Sigmoid colon (tissue), 7 donors: ENCODE data around the gene ACE. TPM values are rescaled to one million over a fixed set of nuclear protein-coding genes. Genes with fewer than 3 reads are reported as not detected.

Experiments
- DNase-seq: peaks from one replicate; pipeline ENCODE4 v3.0.0-alpha.2; 2019
- H3K27ac ChIP-seq, 4 donors: fragments of 200-600 bp; sonication (generic); one replicate each; pipeline ENCODE4 v1.5.1; 2016 to 2019; ENCODE audit warnings: mild to moderate bottlenecking in 1 of 4
- H3K27me3 ChIP-seq, 3 donors: fragments of 200-600 bp; sonication (generic); one replicate each; pipeline ENCODE4 v1.5.1; 2019; ENCODE audit warnings: mild to moderate bottlenecking in 1 of 3
- H3K36me3 ChIP-seq, 4 donors: fragments of 200-600 bp; sonication (generic); one replicate each; pipeline ENCODE4 v1.5.1; 2016 to 2019
- H3K4me1 ChIP-seq, 4 donors: fragments of 200-600 bp; sonication (generic); one replicate each; pipeline ENCODE4 v1.5.1; 2017 to 2019
- H3K4me3 ChIP-seq, 4 donors: fragments of 200-600 bp; sonication (generic); one replicate each; pipeline ENCODE4 v1.5.1; 2017 to 2019; ENCODE audit warnings: mild to moderate bottlenecking in 2 of 4, moderate library complexity in 1 of 4
- H3K9me3 ChIP-seq, 4 donors: fragments of 200-600 bp in 3 of 4; sonication (generic) in 3 of 4; one replicate each; pipeline versions ENCODE4 v1.5.1 to v1.6.1; 2013 to 2019
- EP300 ChIP-seq, 4 donors: sonication (generic); formaldehyde crosslinking; IDR thresholded peaks; one replicate each; pipeline ENCODE4 v1.6.1; 2017; ENCODE audit warnings: antibody characterized with exemption in 4 of 4
- POLR2A ChIP-seq, 2 donors: fragments of 450-650 bp; IDR thresholded peaks; one replicate each; pipeline ENCODE4 v1.6.1; 2016; ENCODE audit warnings: antibody characterized with exemption in 2 of 2, mild to moderate bottlenecking in 2 of 2, moderate library complexity in 2 of 2
- POLR2AphosphoS5 ChIP-seq, 4 donors: sonication (generic); formaldehyde crosslinking; IDR thresholded peaks; one replicate each; pipeline ENCODE4 v1.6.1; 2017; ENCODE audit warnings: antibody characterized with exemption in 4 of 4
- WGBS, 2 donors: extraction: QIAGEN DNeasy Blood & Tissue Kit; methylation state at CpG; one replicate each; pipeline ENCODE4 v1.1.7; 2013; 5-methylcytosine and 5-hydroxymethylcytosine counted together
- intact Hi-C: fragments of 100-400 bp; cut with DNase I; formaldehyde crosslinking; loops from one replicate; pipeline ENCODE4 v1.15.1; 2023
- polyA plus RNA-seq, 3 donors: library from polyadenylated mRNA; stranded (reverse); fragments of 200-250 nt; gene quantifications; one replicate each; pipeline ENCODE4 v1.2.3, GENCODE V29; 2013
- total RNA-seq, 4 donors: library from RNA; depleted of rRNA; stranded (reverse); fragments of >200 nt; gene quantifications; one replicate each; pipeline ENCODE4 v1.1.0, GENCODE V29; 2016
- TF ChIP-seq, protein P1 (sequence below), 4 experiments: fragments of 450-650 bp in 3 of 4; fragments of 200-600 bp in 1 of 4; IDR thresholded peaks; one replicate each; pipeline ENCODE4 v1.5.1; 2016 to 2019; ENCODE audit warnings: antibody characterized with exemption in 4 of 4, mild to moderate bottlenecking in 3 of 4, moderate library complexity in 2 of 4
- donor health status: healthy with polysubstance abuse.
- donor health status: Bipolar disorder and iron deficiency.
- donor health status: healthy.

ACE gene
- total and polyA plus RNA-seq, 7 donors = 1.4 to 24.9 (median 2.5) TPM

- TF ChIP-seq, protein P1, sequence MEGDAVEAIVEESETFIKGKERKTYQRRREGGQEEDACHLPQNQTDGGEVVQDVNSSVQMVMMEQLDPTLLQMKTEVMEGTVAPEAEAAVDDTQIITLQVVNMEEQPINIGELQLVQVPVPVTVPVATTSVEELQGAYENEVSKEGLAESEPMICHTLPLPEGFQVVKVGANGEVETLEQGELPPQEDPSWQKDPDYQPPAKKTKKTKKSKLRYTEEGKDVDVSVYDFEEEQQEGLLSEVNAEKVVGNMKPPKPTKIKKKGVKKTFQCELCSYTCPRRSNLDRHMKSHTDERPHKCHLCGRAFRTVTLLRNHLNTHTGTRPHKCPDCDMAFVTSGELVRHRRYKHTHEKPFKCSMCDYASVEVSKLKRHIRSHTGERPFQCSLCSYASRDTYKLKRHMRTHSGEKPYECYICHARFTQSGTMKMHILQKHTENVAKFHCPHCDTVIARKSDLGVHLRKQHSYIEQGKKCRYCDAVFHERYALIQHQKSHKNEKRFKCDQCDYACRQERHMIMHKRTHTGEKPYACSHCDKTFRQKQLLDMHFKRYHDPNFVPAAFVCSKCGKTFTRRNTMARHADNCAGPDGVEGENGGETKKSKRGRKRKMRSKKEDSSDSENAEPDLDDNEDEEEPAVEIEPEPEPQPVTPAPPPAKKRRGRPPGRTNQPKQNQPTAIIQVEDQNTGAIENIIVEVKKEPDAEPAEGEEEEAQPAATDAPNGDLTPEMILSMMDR (IDR thresholded peaks at IDR 0.05) = no peak
- TF ChIP-seq POLR2A (IDR thresholded peaks at IDR 0.05) (no peak), EP300 (IDR thresholded peaks at IDR 0.05) (no peak), POLR2AphosphoS5 (IDR thresholded peaks at IDR 0.05) (no peak)
- no peak for DNase-seq
- H3K4me1 ChIP-seq = peaks cover 0 to 25% (median 21%) of the 10 kb centered on the region in 4 donors
- no peak overlapping the region for H3K4me3 ChIP-seq
- no peaks in the 10 kb centered on the region for H3K9me3 ChIP-seq
- 8 to 49% methylated on average over 3 of the region's 3 CpGs for WGBS, 2 donors
- H3K36me3 ChIP-seq = no peaks in the 10 kb centered on the region
- H3K27me3 ChIP-seq = peaks cover 17 to 36% (median 30%) of the 10 kb centered on the region in 3 donors
- intact Hi-C loops = no loop called here
- H3K27ac ChIP-seq = no peak overlapping the region
These were observed 2.7 kb upstream of the ACE start for GRCh38 chr17:63474174-63474573.

GRCh38 chr17:63474586-63475460 is 2.0 kb upstream of the ACE start:
- DNase-seq = no peak

DNA sequence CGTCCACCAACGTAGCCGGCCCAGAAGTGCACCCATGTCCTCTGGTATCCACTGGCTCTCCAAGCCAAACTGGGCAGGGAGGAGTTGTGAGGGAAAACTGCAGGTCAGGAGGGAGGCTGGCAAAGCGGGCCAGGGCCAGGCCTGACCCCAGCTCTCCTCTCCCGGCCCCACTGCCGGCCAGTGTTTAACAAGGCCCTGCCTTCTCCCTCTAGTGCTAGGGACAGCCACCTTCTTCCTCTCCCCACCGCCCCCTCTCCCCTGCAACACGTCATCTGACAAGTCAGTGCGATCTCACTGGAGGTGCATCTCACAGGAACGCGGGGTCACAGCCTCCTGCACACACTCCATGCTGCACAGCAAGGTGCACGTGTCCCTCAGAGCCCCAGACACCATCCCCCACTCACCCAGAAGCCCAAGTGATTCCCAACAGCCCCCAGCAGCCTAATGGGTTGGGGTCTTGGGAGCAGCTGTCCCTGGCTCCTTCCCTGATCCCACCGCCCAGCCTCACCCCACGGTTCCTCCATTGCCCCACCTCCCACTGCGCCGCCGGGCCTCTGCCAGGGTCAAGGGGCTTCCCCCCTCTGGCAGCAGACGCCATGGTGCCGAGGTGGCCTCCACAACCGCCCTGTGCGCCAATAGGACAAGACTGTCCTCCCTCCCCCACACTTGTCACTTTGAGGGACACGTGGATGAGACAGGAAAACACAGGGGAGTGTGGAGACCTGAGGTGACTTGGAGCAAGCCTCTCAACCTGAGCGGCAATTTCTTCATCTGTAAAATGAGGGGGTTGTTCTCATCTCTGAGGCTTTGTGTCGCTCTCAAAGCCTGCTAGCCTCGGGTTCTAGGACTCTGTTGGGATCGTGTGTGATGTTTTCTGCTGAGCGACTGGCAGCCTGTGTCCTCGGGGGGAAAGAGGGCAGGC is 1.1 kb upstream of the ACE start:
- DNase-seq = no peak
- WGBS, 2 donors = 65 to 67% methylated on average over 28 of the region's 28 CpGs
- H3K4me3 ChIP-seq = peak overlapping the region in 2 of 4 donors; percentile 56 to 59
- H3K27me3 ChIP-seq = peaks cover 17 to 52% (median 36%) of the 10 kb centered on the region in 3 donors
- intact Hi-C loops = loop anchor here (5.0 kb wide), 1 partner anchor 48 kb away; no protein-coding TSS in a partner anchor
- H3K9me3 ChIP-seq = no peaks in the 10 kb centered on the region
- TF ChIP-seq, protein P1 (IDR thresholded peaks at IDR 0.05) = no peak
- no peak for TF ChIP-seq EP300 (IDR thresholded peaks at IDR 0.05)
- no peak for TF ChIP-seq POLR2AphosphoS5 (IDR thresholded peaks at IDR 0.05)
- TF ChIP-seq POLR2A (IDR thresholded peaks at IDR 0.05) = no peak
- H3K4me1 ChIP-seq = peaks cover 0 to 25% (median 21%) of the 10 kb centered on the region in 4 donors
- peak overlapping the region in 1 of 4 donors; percentile 22 for H3K27ac ChIP-seq
- no peaks in the 10 kb centered on the region for H3K36me3 ChIP-seq

More at GRCh38 chr17:63474586-63475460, 2.0 kb upstream of the ACE start:
- TF ChIP-seq POLR2AphosphoS5 (IDR thresholded peaks at IDR 0.05) = no peak
- no peak for TF ChIP-seq POLR2A (IDR thresholded peaks at IDR 0.05)
- TF ChIP-seq, protein P1 (IDR thresholded peaks at IDR 0.05) = no peak
- TF ChIP-seq EP300 (IDR thresholded peaks at IDR 0.05) = no peak
- 54 to 72% methylated on average over 10 of the region's 10 CpGs for WGBS, 2 donors
- Histone ChIP-seq H3K27ac (peak overlapping the region in 1 of 4 donors; percentile 14), H3K4me3 (no peak overlapping the region), H3K36me3 (no peaks in the 10 kb centered on the region), H3K9me3 (no peaks in the 10 kb centered on the region), H3K27me3 (peaks cover 17 to 43% (median 36%) of the 10 kb centered on the region in 3 donors), H3K4me1 (peaks cover 0 to 25% (median 21%) of the 10 kb centered on the region in 4 donors)
- intact Hi-C loops = loop anchor here (5.0 kb wide), 1 partner anchor 48 kb away; no protein-coding TSS in a partner anchor

DNA sequence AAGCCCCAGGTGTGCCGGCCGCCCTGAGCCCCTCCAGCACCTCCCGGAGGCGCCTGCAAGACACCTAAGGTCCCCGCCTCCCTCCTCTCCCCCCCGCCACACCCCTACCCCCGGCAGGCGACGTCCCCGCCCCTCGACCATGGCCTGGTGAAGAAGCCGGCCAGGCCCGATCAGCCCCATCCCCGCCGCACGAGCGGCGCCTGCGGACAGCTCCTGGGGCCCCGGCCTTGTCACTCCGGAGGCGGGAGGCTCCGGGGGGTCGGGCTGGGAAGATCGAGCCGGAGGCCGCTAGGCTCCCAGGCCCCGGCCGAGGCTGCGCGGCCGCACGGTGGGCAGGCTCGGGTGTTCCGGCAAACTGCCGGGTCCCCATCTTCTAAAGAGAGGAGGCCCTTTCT is 405 bp upstream of the ACE start:
- peaks cover 0 to 25% (median 21%) of the 10 kb centered on the region in 4 donors for H3K4me1 ChIP-seq
- whole genome bisulfite sequencing, 2 donors = 1% methylated on average over 36 of the region's 36 CpGs
- TF ChIP-seq EP300 (IDR thresholded peaks at IDR 0.05) (no peak), POLR2AphosphoS5 (IDR thresholded peaks at IDR 0.05) (no peak)
- peak overlapping the region; percentile 7 to 59 (median 50) for H3K4me3 ChIP-seq
- intact Hi-C loops = loop anchor here (5.0 kb wide), 1 partner anchor 49 kb away; no protein-coding TSS in a partner anchor
- peak overlapping the region in 3 of 4 donors; percentile 22 to 41 (median 26) for H3K27ac ChIP-seq
- no peaks in the 10 kb centered on the region for H3K9me3 ChIP-seq
- no peaks in the 10 kb centered on the region for H3K36me3 ChIP-seq
- peaks cover 22 to 59% (median 36%) of the 10 kb centered on the region in 3 donors for H3K27me3 ChIP-seq
- no peak for DNase-seq
